H54 (cell line): Measurements from ENCODE around the gene TARDBP.
"Not testable (repeated sequence)": the region's sequence is repeated elsewhere in the genome, so short reads cannot be mapped to it uniquely, and the experiment has no call there.

Experiments
- DNase-seq: peaks from one replicate; pipeline ENCODE4 v3.0.0; 2011; ENCODE audit warnings: low spot score, mixed read lengths; ENCODE audit not compliant: insufficient read length
- FAIRE-seq: peaks from 3 replicates; lab custom pipeline; 2011; peaks lifted over from hg19 to GRCh38; lab: Jason Lieb, UNC
- POLR2A ChIP-seq: IDR thresholded peaks from 2 replicates; pipeline ENCODE4 v1.6.1; 2011; ENCODE audit warnings: low read depth, mild to moderate bottlenecking, low read length

Gene TARDBP

DNA sequence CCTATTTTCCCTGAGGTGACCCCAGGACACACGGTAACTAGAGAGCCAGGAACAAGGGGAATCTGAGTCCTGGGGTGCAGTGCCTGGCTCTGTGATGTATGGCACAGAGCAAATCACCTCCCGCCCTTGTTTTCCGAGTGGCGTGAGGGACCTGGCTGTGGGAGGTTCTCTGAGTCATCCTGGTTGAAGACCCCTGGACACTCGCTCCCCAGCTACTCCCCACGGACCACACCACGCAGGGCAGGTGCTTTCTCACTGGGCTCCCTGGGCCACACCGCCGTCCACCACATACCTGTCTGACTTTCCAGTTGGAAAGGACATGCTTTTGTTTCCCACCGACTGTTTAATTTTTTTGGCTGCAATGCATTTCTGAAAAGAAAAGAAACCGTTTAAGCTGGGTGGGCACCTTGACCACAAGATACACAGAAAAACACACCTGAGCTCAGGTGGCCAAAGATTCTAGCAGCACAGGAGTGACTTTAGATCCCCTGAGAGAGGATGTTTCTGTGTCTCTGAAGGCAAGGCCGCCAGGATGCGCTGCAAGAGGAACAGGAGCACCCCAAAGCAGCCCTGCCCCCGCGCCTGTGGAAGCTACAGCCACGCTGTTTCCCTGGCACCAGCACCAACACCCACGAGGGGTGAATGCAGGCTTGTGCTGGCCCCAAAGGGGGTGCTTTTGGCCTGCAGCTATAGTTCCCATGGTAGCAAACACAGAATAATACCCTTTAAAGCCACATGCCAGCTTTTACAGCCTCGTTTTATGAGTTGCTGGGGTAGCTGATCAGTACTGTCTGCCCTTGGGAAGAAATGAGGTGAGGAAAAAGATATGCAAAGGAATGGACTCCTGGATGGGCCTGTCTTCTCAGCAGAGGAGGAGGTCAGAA, 55.5 kb downstream of the TARDBP start:
- no peak for TF ChIP-seq POLR2A
- DNase-seq (no peak), FAIRE-seq (no peak)

DNA sequence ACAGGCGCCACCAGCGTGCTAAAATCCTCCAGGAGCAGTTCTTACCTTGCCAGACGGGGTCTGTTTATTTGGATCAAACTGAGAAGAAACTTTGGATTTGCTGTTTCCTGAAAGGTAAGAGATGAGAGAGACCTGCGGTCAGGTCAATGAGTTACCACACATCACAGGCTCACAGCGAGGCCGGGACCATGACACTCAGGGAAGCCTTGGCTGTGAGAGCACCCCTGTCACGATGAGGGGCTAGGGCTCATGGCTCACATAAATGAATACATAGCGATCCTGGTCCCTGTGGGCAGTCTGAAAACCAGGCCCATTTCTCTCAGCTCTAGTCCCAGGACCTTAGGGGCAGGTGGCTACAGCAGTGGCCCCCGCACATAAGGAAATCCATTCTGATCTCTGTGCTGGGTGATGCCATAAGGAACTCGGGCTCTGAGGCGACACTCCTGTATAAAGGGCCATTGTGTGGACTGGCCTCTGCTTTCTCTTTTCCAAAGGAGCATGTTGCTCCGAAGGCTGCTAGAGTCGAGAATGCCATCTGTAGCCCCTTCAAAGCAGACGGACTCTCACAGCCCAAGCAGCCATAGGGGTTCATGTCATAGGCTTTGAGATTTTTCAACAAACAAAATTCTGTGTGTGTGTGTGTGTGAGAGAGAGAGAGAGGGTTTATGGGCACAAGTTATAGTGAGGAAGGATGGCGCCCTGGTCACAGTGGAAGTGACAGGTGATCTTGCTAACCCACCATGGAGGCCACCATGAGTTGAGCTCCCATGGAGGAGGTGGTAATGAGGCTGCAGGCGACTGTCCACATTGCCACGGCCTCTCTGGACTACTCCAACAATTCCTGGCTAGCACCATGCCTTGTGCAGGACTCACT, 56.4 kb downstream of the TARDBP start:
- FAIRE-seq: no peak
- no peak for DNase-seq
- TF ChIP-seq POLR2A: no peak

DNA sequence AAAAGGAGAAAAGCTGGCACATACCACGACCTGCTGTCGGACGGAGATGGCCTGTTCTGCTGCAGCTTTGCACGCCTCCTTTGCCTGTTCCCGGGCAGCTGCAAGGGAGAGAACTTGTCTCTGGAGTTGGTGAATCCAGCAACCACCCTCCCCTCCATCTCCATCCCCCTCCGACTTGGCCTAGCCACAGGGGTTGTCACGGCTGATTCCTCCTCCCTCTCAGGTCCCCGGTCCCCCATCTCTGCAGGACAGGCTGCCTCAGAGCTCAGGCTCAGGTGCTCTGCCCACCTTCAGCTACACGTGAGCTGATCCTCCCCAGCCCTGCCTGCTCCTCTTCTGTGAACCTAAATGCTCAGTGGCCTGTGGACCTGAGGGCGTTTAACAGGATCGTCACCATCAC, 58.4 kb downstream of the TARDBP start:
- FAIRE-seq: no peak
- DNase-seq: no peak
- TF ChIP-seq POLR2A: no peak

DNA sequence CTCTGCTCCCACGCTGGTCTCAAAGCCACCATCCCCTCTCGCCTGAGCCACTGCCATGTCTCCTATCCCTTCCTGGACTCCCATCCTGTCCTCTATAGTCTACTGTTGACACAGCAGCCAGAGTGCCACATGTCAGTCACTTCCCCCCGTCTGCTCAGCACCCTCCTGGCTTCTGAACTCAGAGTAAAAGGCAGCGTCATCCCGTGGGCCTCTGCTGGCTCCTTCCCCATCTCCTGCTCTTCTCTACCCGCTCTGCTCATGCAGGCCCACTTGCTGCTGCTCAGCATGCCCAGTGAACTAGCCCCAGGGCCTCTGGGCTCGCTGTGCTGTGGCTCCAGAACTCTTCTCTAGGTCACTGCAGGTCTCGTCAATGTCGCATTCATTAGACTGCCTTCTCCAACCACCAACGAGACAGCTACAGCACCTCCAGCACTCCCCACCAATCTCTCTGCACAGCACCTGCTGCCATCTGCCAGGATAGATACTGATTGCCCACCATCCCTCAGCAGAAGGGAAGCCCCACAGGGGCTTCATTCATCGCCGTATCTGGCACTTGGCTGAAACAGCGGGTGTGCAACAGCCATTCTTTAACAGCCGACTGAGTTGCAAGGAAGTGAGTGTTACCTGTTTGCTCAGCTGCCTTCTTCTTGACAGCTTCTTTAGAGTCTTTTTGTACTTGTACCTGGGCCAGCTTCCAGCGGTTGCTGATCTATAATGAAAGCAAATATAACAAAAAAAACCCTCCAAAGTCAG, 59.2 kb downstream of the TARDBP start:
- TF ChIP-seq POLR2A: no peak
- no peak for DNase-seq
- FAIRE-seq: no peak

DNA sequence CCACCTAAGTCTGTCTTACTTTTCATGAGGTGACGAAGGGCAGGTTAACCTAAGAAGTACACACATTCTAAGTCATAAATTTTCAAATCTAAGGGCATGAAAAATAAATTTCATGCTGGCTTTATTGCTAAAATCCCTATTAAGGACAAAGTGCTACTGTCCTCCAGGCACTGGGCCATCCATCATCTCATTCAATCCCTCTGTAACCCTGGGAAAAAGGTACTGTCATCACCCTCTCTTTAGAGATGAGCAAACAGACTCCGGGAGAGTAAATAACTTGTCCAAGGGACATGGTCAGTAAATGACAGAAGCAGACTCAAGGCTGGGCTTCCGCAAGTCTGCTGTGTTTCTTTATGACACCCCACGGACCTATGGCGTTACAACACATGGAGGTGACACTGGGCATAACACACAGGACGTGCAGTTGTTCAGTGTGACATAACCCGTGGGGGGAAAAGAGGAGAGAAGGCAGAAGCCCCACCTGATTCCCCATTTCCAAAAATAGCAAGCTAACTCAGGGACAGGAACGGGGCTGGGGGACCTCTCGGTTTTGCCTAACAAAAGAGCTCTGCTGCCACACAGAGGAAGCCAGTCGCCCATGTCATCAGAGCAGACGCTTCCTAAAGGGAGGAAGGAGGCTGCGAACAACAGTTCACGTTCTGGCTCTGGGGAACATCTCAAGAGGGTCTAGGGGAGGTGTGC, 59.9 kb downstream of the TARDBP start:
- DNase-seq (no peak), FAIRE-seq (no peak)
- no peak for TF ChIP-seq POLR2A

DNA sequence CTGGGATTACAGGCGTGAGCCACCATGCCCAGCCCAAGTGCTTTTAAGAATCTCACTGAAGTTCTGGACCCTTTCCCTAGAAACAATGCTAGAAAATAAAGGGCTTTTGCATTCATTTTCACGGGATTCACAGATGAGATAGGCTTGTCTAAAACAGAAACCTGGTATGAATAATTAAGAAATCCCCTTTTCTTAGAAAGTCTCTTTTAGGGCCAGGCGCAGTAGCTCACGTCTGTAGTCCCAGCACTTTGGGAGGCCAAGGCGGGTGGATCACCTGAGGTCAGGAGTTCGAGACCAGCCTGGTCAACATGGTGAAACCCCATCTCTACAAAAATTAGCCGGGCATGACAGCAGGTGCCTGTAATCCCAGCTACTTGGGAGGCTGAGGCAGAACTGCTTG, 60.9 kb downstream of the TARDBP start:
- DNase-seq, FAIRE-seq: not testable (repeated sequence)
